H9 (cell line): ENCODE results near the gene MIER1. TPM values are rescaled to one million over a fixed set of nuclear protein-coding genes. Genes with fewer than 3 reads are reported as not detected.

ENCODE experiments used
- DNase-seq: peaks from one replicate; pipeline ENCODE4 v3.0.0-alpha.2; 2017
- H2AFZ ChIP-seq: one replicate; pipeline ENCODE4 v1.6.1; 2013; ENCODE audit warnings: mild to moderate bottlenecking, low read length, control low read depth, moderate library complexity
- H2AK5ac ChIP-seq: 2 replicates; pipeline ENCODE4 v1.6.1; 2013; ENCODE audit warnings: low read length, control low read depth, mixed read lengths; ENCODE audit not compliant: insufficient read length
- H2BK120ac ChIP-seq: one replicate; pipeline ENCODE4 v1.6.1; 2013; ENCODE audit warnings: low read depth, mild to moderate bottlenecking, low read length, control low read depth, inconsistent platforms; ENCODE audit not compliant: poor library complexity, severe bottlenecking
- H2BK12ac ChIP-seq: 2 replicates; pipeline ENCODE4 v1.6.1; 2013; ENCODE audit warnings: low read length, control low read depth, mixed read lengths, low read depth; ENCODE audit not compliant: insufficient read length
- H2BK15ac ChIP-seq: 2 replicates; pipeline ENCODE4 v1.6.1; 2013; ENCODE audit warnings: low read depth, low read length, control low read depth
- H2BK20ac ChIP-seq: one replicate; pipeline ENCODE4 v1.6.1; 2013; ENCODE audit warnings: low read depth, mild to moderate bottlenecking, low read length, control low read depth, inconsistent platforms; ENCODE audit not compliant: poor library complexity, severe bottlenecking
- H2BK5ac ChIP-seq: 2 replicates; pipeline ENCODE4 v1.6.1; 2013; ENCODE audit warnings: low read length, control low read depth, mixed read lengths; ENCODE audit not compliant: insufficient read length
- H3K14ac ChIP-seq: 2 replicates; pipeline ENCODE4 v1.6.1; 2013; ENCODE audit warnings: low read length, control low read depth; ENCODE audit not compliant: insufficient read depth
- H3K18ac ChIP-seq: 2 replicates; pipeline ENCODE4 v1.6.1; 2013; ENCODE audit warnings: low read depth, mild to moderate bottlenecking, mixed read lengths, low read length, control low read depth; ENCODE audit not compliant: insufficient read length
- H3K23ac ChIP-seq: 2 replicates; pipeline ENCODE4 v1.6.1; 2013; ENCODE audit warnings: low read length, control low read depth, mixed read lengths, low read depth; ENCODE audit not compliant: insufficient read length
- H3K23me2 ChIP-seq: 2 replicates; pipeline ENCODE4 v1.6.1; 2013; ENCODE audit warnings: low read depth, mild to moderate bottlenecking, mixed read lengths, low read length, control low read depth; ENCODE audit not compliant: insufficient read length, poor library complexity, severe bottlenecking
- H3K27ac ChIP-seq: 2 replicates; pipeline ENCODE4 v1.5.1; 2013; ENCODE audit warnings: low read length, control low read depth, mixed read lengths, low read depth; ENCODE audit not compliant: insufficient read length
- H3K27me3 ChIP-seq: 2 replicates; pipeline ENCODE4 v1.6.1; 2013; ENCODE audit warnings: low read length, control low read depth, inconsistent platforms; ENCODE audit not compliant: insufficient read depth
- H3K4ac ChIP-seq: 2 replicates; pipeline ENCODE4 v1.6.1; 2013; ENCODE audit warnings: low read depth, mild to moderate bottlenecking, control low read depth, inconsistent platforms, low read length, moderate library complexity
- H3K4me1 ChIP-seq: 2 replicates; pipeline ENCODE4 v1.6.1; 2013; ENCODE audit warnings: low read length, control low read depth, inconsistent platforms; ENCODE audit not compliant: insufficient read depth
- H3K4me2 ChIP-seq: 2 replicates; pipeline ENCODE4 v1.6.1; 2013; ENCODE audit warnings: low read length, control low read depth, mixed read lengths; ENCODE audit not compliant: insufficient read length, insufficient read depth
- H3K56ac ChIP-seq: 2 replicates; pipeline ENCODE4 v1.6.1; 2013; ENCODE audit warnings: low read depth, mild to moderate bottlenecking, mixed read lengths, low read length, control low read depth; ENCODE audit not compliant: insufficient read length
- H3K79me1 ChIP-seq: 2 replicates; pipeline ENCODE4 v1.6.1; 2013; ENCODE audit warnings: low read depth, mild to moderate bottlenecking, moderate library complexity, low read length, control low read depth, inconsistent platforms; ENCODE audit not compliant: insufficient read depth, poor library complexity, severe bottlenecking
- H3K79me2 ChIP-seq: 2 replicates; pipeline ENCODE4 v1.6.1; 2013; ENCODE audit warnings: low read length, control low read depth, inconsistent platforms; ENCODE audit not compliant: insufficient read depth
- H3K9ac ChIP-seq: 2 replicates; pipeline ENCODE4 v1.6.1; 2013; ENCODE audit warnings: low read length, control low read depth, mixed read lengths; ENCODE audit not compliant: insufficient read length; ENCODE audit errors: extremely low read depth
- H3K9me3 ChIP-seq: one replicate; pipeline ENCODE4 v1.6.1; 2013; ENCODE audit warnings: low read depth, low read length, inconsistent platforms; ENCODE audit not compliant: control insufficient read depth
- H3T11ph ChIP-seq: one replicate; pipeline ENCODE4 v1.6.1; 2013; ENCODE audit warnings: mild to moderate bottlenecking, low read length, control low read depth, inconsistent platforms
- H4K20me1 ChIP-seq: one replicate; pipeline ENCODE4 v1.6.1; 2013; ENCODE audit not compliant: control insufficient read depth, insufficient read length, insufficient read depth
- H4K5ac ChIP-seq: 2 replicates; pipeline ENCODE4 v1.6.1; 2013; ENCODE audit warnings: low read depth, mild to moderate bottlenecking, mixed read lengths, low read length, control low read depth; ENCODE audit not compliant: insufficient read length
- H4K8ac ChIP-seq: replicated peaks from 2 replicates; pipeline ENCODE4 v1.6.1; 2013; ENCODE audit warnings: low read length, control low read depth, mixed read lengths, low read depth; ENCODE audit not compliant: insufficient read length
- H4K91ac ChIP-seq: 2 replicates; pipeline ENCODE4 v1.6.1; 2013; ENCODE audit warnings: low read depth, mild to moderate bottlenecking, moderate library complexity, mixed read lengths, low read length, control low read depth; ENCODE audit not compliant: insufficient read length
- H3K27ac Mint-ChIP-seq, 3 experiments: 2 replicates in 2 of 3; 3 replicates in 1 of 3; pipeline ENCODE4 v1.8.0; 2020 to 2021; ENCODE audit warnings: mixed read lengths in 3 of 3, mild to moderate bottlenecking in 1 of 3, moderate library complexity in 1 of 3
- H3K27me3 Mint-ChIP-seq: 2 replicates; pipeline ENCODE4 v1.8.0; 2021; ENCODE audit warnings: low read depth, mild to moderate bottlenecking, moderate library complexity, mixed read lengths
- H3K36me3 Mint-ChIP-seq, 3 experiments: 2 replicates in 2 of 3; 3 replicates in 1 of 3; pipeline ENCODE4 v1.8.0; 2020 to 2021; ENCODE audit warnings: low read depth in 3 of 3, mixed read lengths in 3 of 3; ENCODE audit not compliant: insufficient read depth in 1 of 3
- H3K4me1 Mint-ChIP-seq, 2 experiments: 2 replicates each; pipeline ENCODE4 v1.8.0; 2020; ENCODE audit warnings: mixed read lengths in 2 of 2
- H3K4me3 Mint-ChIP-seq, 2 experiments: 2 replicates in 1 of 2; 3 replicates in 1 of 2; pipeline ENCODE4 v1.8.0; 2020 to 2021; ENCODE audit warnings: mild to moderate bottlenecking in 2 of 2, mixed read lengths in 2 of 2, moderate library complexity in 1 of 2
- H3K9me3 Mint-ChIP-seq, 2 experiments: 2 replicates in 1 of 2; 3 replicates in 1 of 2; pipeline ENCODE4 v1.8.0; 2020; ENCODE audit warnings: mild to moderate bottlenecking in 2 of 2, mixed read lengths in 2 of 2, moderate library complexity in 1 of 2
- WGBS: extraction: QIAGEN DNeasy Blood & Tissue Kit; methylation state at CpG from one replicate; pipeline ENCODE4 v1.1.7; 2013; ENCODE audit warnings: missing lambda C conversion rate, low lambda C conversion rate, mixed read lengths; ENCODE audit not compliant: insufficient read length; ENCODE audit errors: extremely low coverage; 5-methylcytosine and 5-hydroxymethylcytosine counted together
- total RNA-seq: library from RNA; stranded (reverse); gene quantifications from 2 replicates; pipeline ENCODE4 v1.2.1, GENCODE V29; 2021
- TF ChIP-seq, protein P1 (sequence below): fragments of 200-600 bp; sonication (generic); conservative IDR thresholded peaks from 3 replicates; pipeline ENCODE4 v1.8.0; 2021; ENCODE audit warnings: antibody characterized with exemption, mild to moderate bottlenecking

Gene MIER1
- total RNA-seq, 1 experiment from 2014 or later = 28.5 TPM

GRCh38 chr1:66940981-66941380, 16.2 kb downstream of the MIER1 start:
- Histone ChIP-seq H2AFZ (no peak overlapping the region), H3K4ac (no peak overlapping the region), H3K14ac (no peak overlapping the region), H3K79me1 (peaks cover 2% of the 10 kb centered on the region), H3K23ac (no peak overlapping the region), H3K4me1 (no peaks in the 10 kb centered on the region), H2BK12ac (no peak overlapping the region), H2AK5ac (no peak overlapping the region), H2BK5ac (no peak overlapping the region), H3K56ac (no peak overlapping the region), H3K27ac (no peak overlapping the region), H4K91ac (no peak overlapping the region), H3K9ac (no peak overlapping the region), H4K20me1 (no peaks in the 10 kb centered on the region), H3K79me2 (peaks cover 3% of the 10 kb centered on the region; the same call in 1 of the 2 replicates), H3K27me3 (no peaks in the 10 kb centered on the region), H2BK20ac (no peak overlapping the region), H3K4me2 (no peak overlapping the region), H4K5ac (no peak overlapping the region), H3K18ac (no peak overlapping the region), H2BK120ac (no peak overlapping the region), H3K9me3 (no peaks in the 10 kb centered on the region), H3T11ph (no peak overlapping the region), H4K8ac (no peak overlapping the region), H3K23me2 (no peaks in the 10 kb centered on the region), H2BK15ac (no peak overlapping the region)
- TF ChIP-seq, protein P1, sequence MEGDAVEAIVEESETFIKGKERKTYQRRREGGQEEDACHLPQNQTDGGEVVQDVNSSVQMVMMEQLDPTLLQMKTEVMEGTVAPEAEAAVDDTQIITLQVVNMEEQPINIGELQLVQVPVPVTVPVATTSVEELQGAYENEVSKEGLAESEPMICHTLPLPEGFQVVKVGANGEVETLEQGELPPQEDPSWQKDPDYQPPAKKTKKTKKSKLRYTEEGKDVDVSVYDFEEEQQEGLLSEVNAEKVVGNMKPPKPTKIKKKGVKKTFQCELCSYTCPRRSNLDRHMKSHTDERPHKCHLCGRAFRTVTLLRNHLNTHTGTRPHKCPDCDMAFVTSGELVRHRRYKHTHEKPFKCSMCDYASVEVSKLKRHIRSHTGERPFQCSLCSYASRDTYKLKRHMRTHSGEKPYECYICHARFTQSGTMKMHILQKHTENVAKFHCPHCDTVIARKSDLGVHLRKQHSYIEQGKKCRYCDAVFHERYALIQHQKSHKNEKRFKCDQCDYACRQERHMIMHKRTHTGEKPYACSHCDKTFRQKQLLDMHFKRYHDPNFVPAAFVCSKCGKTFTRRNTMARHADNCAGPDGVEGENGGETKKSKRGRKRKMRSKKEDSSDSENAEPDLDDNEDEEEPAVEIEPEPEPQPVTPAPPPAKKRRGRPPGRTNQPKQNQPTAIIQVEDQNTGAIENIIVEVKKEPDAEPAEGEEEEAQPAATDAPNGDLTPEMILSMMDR = no peak
- H3K4me3 Mint-ChIP-seq = no peak overlapping the region
- peaks cover 3 to 10% (median 5%) of the 10 kb centered on the region in 3 experiments; a peak in 6 of 7 replicates for H3K36me3 Mint-ChIP-seq
- H3K9me3 Mint-ChIP-seq = no peaks in the 10 kb centered on the region
- no CpG with 5 or more reads among the region's 1 CpG for WGBS
- H3K27me3 Mint-ChIP-seq = no peaks in the 10 kb centered on the region
- DNase-seq = no peak
- H3K27ac Mint-ChIP-seq = no peak overlapping the region
- peaks cover 5 to 9% of the 10 kb centered on the region in 2 experiments for H3K4me1 Mint-ChIP-seq
